Lung (tissue), 12 donors: ENCODE results near the gene TRIM28. TPM values are rescaled to one million over a fixed set of nuclear protein-coding genes. Genes with fewer than 3 reads are reported as not detected.

Experiments
- ATAC-seq: fragments of 200-7000 bp; cut with Tn5 transposase; one replicate; pipeline ENCODE4 v1.9.1; 2020; ENCODE audit warnings: moderate number of reproducible peaks; ENCODE audit not compliant: insufficient read depth, low FRiP score
- DNase-seq, 3 donors: peaks; one replicate each; pipeline ENCODE4 v3.0.0-alpha.2; 2013 to 2017
- H3K27ac ChIP-seq, 2 donors: one replicate each; pipeline ENCODE4 v1.5.1; 2013; ENCODE audit warnings: mild to moderate bottlenecking in 2 of 2, moderate library complexity in 2 of 2, control low read depth in 1 of 2, inconsistent platforms in 1 of 2, low read depth in 1 of 2, low read length in 1 of 2
- H3K27me3 ChIP-seq, 3 donors: one replicate each; pipeline ENCODE4 v1.5.1; 2013; ENCODE audit warnings: low read length in 2 of 3; ENCODE audit not compliant: control insufficient read depth in 3 of 3, insufficient read depth in 3 of 3
- H3K36me3 ChIP-seq, 4 donors: one replicate each; pipeline ENCODE4 v1.5.1; 2013; ENCODE audit warnings: low read length in 4 of 4, mild to moderate bottlenecking in 1 of 4, moderate library complexity in 1 of 4; ENCODE audit not compliant: control insufficient read depth in 4 of 4, insufficient read depth in 4 of 4
- H3K4me1 ChIP-seq, 5 donors: one replicate each; pipeline ENCODE4 v1.5.1; 2013; ENCODE audit warnings: low read length in 5 of 5, mild to moderate bottlenecking in 2 of 5, moderate library complexity in 1 of 5; ENCODE audit not compliant: control insufficient read depth in 5 of 5, insufficient read depth in 5 of 5
- H3K4me3 ChIP-seq: one replicate; pipeline ENCODE4 v1.5.1; 2013; ENCODE audit warnings: mild to moderate bottlenecking, control low read depth, moderate library complexity
- H3K9ac ChIP-seq, 2 donors: one replicate each; pipeline ENCODE4 v1.5.1; 2013; ENCODE audit warnings: low read length in 2 of 2, control low read depth in 1 of 2; ENCODE audit not compliant: insufficient read depth in 1 of 2
- H3K9me3 ChIP-seq, 4 donors: one replicate each; pipeline ENCODE4 v1.5.1; 2013; ENCODE audit warnings: low read length in 3 of 4, mild to moderate bottlenecking in 1 of 4, moderate library complexity in 1 of 4; ENCODE audit not compliant: control insufficient read depth in 4 of 4, insufficient read depth in 3 of 4
- CTCF ChIP-seq: IDR thresholded peaks from 2 replicates; pipeline ENCODE4 v1.5.1; 2012; ENCODE audit warnings: mild to moderate bottlenecking; ENCODE audit errors: control extremely low read depth, extremely low read depth
- WGBS, 2 donors: extraction: QIAGEN DNeasy Blood & Tissue Kit; methylation state at CpG; one replicate each; pipeline ENCODE4 v1.1.7; 2013; 5-methylcytosine and 5-hydroxymethylcytosine counted together
- polyA plus RNA-seq, 2 donors: library from polyadenylated mRNA; stranded (reverse); fragments of 200-250 nt; gene quantifications; one replicate each; pipeline ENCODE4 v1.2.1, GENCODE V29; 2013
- total RNA-seq, 2 donors: library from RNA; depleted of rRNA in 1 of 2; stranded (reverse); fragments of >200 nt in 1 of 2; gene quantifications; one replicate each; pipeline ENCODE4 v1.2.1, GENCODE V29; 2014 to 2021
- donor health status: control.
- donor health status: control.
- donor health status: Bipolar disorder and iron deficiency.
- donor health status: healthy.
- donor health status: DM: yes; HTN: yes; CAD: no.

The TRIM28 gene
- total and polyA plus RNA-seq, 4 donors, result 171 to 250 (median 181) TPM

GRCh38 chr19:58516246-58516836 lies 27.5 kb upstream of the TRIM28 start:
- 91 to 93% methylated on average over 25 of the region's 25 CpGs for WGBS, 2 donors

GRCh38 chr19:58516964-58517833 lies 26.7 kb upstream of the TRIM28 start:
- ATAC-seq (no peak), DNase-seq (no peak)

More at GRCh38 chr19:58516246-58516836, 27.5 kb upstream of the TRIM28 start:
- no peaks in the 10 kb centered on the region for H3K9me3 ChIP-seq
- no peak overlapping the region for H3K4me3 ChIP-seq
- no peak overlapping the region for H3K9ac ChIP-seq
- peaks cover 0 to 26% (median 10%) of the 10 kb centered on the region in 5 donors for H3K4me1 ChIP-seq
- TF ChIP-seq CTCF, result no peak
- H3K27ac ChIP-seq, result no peak overlapping the region
- DNase-seq, result no peak
- peaks cover 0 to 16% (median 8%) of the 10 kb centered on the region in 4 donors for H3K36me3 ChIP-seq
- H3K27me3 ChIP-seq, result no peaks in the 10 kb centered on the region
- no peak for ATAC-seq

GRCh38 chr19:58518256-58519086 lies 25.4 kb upstream of the TRIM28 start:
- DNase-seq (no peak), ATAC-seq (no peak)
- TF ChIP-seq CTCF, result no peak
- Histone ChIP-seq H3K4me3 (peak overlapping the region; percentile 65), H3K9me3 (no peaks in the 10 kb centered on the region), H3K9ac (peak overlapping the region; percentile 82 to 87), H3K27me3 (no peaks in the 10 kb centered on the region), H3K4me1 (peaks cover 0 to 26% (median 10%) of the 10 kb centered on the region in 5 donors), H3K27ac (peak overlapping the region; percentile 91 to 94), H3K36me3 (peaks cover 0 to 16% (median 8%) of the 10 kb centered on the region in 4 donors)
- 6 to 9% methylated on average over 21 to 22 of the region's 22 CpGs for WGBS, 2 donors

More at GRCh38 chr19:58516964-58517833, 26.7 kb upstream of the TRIM28 start:
- Histone ChIP-seq H3K4me1 (peaks cover 0 to 26% (median 10%) of the 10 kb centered on the region in 5 donors), H3K27me3 (no peaks in the 10 kb centered on the region), H3K9me3 (no peaks in the 10 kb centered on the region), H3K4me3 (no peak overlapping the region), H3K27ac (no peak overlapping the region), H3K36me3 (peaks cover 0 to 16% (median 8%) of the 10 kb centered on the region in 4 donors), H3K9ac (no peak overlapping the region)
- 94% methylated on average over 59 to 65 of the region's 65 CpGs for WGBS, 2 donors
- no peak for TF ChIP-seq CTCF
